ENCODE results near the gene DUSP16. TPM values are rescaled to one million over a fixed set of nuclear protein-coding genes. Genes with fewer than 3 reads are reported as not detected.

Gene DUSP16
- polyA plus RNA-seq, 2 of the 4 experiments (the other 2 are of a cell fraction), result 18.2 to 34.7 TPM

DNA sequence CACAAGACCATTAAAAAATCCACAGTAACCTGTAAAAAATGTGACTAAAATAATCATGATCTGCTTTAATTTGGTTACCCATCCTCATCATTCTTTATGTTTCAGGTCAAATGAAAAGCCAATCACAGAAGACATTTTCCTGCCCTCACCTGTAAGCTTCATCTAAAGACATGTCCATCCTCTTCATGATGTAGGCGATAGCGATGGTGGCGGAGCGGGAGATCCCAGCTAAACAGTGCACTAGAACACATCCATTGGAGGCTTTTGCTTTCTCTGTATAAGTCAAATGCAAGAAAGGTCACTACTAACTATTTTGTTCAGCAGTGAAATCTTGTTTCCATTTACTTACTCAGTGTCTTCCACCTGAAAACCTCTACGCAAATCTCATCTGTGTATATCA, 82.6 kb downstream of the DUSP16 start (continued):
- TF ChIP-seq NFE2L2 (conservative IDR thresholded peaks at IDR 0.05; ENCODE audit: low read length), result no peak
- no peak for TF ChIP-seq CEBPB (IDR thresholded peaks at IDR 0.05)
- no peak for TF ChIP-seq CBX8 (IDR thresholded peaks at IDR 0.05)

DNA sequence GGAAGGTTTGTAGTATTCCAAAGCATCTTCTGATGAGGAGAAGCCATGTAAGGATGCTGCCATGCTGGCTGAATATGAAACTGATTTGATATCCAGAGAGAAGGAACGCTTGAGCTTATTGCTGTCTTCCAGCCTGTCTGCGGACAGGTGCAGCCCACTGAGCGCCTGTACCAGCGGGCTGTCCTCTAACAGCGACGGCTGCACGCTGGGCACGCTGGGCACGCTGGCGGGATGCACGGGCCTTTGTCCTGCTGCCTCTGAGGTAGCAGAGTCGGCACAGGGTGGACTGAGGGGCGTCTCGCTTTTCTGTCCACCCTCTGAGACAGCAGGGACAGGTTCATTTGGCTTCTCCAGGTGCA, 85.2 kb downstream of the DUSP16 start:
- FAIRE-seq, result no peak

GRCh38 chr12:12476857-12477531, 85.7 kb downstream of the DUSP16 start:
- no peaks in the 10 kb centered on the region for H3K4me1 ChIP-seq
- no peak overlapping the region for H3K4me2 ChIP-seq
- H3K9me3 ChIP-seq, result no peaks in the 10 kb centered on the region
- TF ChIP-seq, protein P1, sequence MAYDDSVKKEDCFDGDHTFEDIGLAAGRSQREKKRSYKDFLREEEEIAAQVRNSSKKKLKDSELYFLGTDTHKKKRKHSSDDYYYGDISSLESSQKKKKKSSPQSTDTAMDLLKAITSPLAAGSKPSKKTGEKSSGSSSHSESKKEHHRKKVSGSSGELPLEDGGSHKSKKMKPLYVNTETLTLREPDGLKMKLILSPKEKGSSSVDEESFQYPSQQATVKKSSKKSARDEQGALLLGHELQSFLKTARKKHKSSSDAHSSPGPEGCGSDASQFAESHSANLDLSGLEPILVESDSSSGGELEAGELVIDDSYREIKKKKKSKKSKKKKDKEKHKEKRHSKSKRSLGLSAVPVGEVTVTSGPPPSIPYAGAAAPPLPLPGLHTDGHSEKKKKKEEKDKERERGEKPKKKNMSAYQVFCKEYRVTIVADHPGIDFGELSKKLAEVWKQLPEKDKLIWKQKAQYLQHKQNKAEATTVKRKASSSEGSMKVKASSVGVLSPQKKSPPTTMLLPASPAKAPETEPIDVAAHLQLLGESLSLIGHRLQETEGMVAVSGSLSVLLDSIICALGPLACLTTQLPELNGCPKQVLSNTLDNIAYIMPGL (CRISPR knock-in tag; IDR thresholded peaks at IDR 0.05; ENCODE audit: borderline replicate concordance), result no peak
- TF ChIP-seq FOXS1 (CRISPR knock-in tag; IDR thresholded peaks at IDR 0.05), result no peak
- TF ChIP-seq CHD2 (IDR thresholded peaks at IDR 0.05; ENCODE audit: low read length, partially characterized antibody), result no peak
- no peak for TF ChIP-seq RAD21 (conservative IDR thresholded peaks at IDR 0.05 in 1 of 2, IDR thresholded peaks at IDR 0.05 in 1 of 2)
- TF ChIP-seq, protein P2, sequence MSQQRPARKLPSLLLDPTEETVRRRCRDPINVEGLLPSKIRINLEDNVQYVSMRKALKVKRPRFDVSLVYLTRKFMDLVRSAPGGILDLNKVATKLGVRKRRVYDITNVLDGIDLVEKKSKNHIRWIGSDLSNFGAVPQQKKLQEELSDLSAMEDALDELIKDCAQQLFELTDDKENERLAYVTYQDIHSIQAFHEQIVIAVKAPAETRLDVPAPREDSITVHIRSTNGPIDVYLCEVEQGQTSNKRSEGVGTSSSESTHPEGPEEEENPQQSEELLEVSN (IDR thresholded peaks at IDR 0.05; ENCODE audit: borderline replicate concordance, low read depth), result no peak
- no peak for TF ChIP-seq TP53 (CRISPR knock-in tag; IDR thresholded peaks at IDR 0.05)
- TF ChIP-seq RNF2 (IDR thresholded peaks at IDR 0.05; ENCODE audit: borderline replicate concordance, low read depth), result no peak
- TF ChIP-seq, protein P3, sequence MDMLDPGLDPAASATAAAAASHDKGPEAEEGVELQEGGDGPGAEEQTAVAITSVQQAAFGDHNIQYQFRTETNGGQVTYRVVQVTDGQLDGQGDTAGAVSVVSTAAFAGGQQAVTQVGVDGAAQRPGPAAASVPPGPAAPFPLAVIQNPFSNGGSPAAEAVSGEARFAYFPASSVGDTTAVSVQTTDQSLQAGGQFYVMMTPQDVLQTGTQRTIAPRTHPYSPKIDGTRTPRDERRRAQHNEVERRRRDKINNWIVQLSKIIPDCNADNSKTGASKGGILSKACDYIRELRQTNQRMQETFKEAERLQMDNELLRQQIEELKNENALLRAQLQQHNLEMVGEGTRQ (IDR thresholded peaks at IDR 0.05), result no peak
- no peak for TF ChIP-seq SREBF2 (IDR thresholded peaks at IDR 0.05)
- TF ChIP-seq ZFP36 (IDR thresholded peaks at IDR 0.05; ENCODE audit: borderline replicate concordance, partially characterized antibody), result no peak
- TF ChIP-seq KDM5A (IDR thresholded peaks at IDR 0.05), result no peak
- TF ChIP-seq ZNF302 (CRISPR knock-in tag; IDR thresholded peaks at IDR 0.05), result no peak
- no peak for TF ChIP-seq RFX5 (IDR thresholded peaks at IDR 0.05)
- no peak for TF ChIP-seq CBX8 (IDR thresholded peaks at IDR 0.05)
- TF ChIP-seq KDM1A (IDR thresholded peaks at IDR 0.05; ENCODE audit: low read depth), result no peak
- TF ChIP-seq, protein P4, sequence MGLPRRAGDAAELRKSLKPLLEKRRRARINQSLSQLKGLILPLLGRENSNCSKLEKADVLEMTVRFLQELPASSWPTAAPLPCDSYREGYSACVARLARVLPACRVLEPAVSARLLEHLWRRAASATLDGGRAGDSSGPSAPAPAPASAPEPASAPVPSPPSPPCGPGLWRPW (IDR thresholded peaks at IDR 0.05), result no peak
- no peak for TF ChIP-seq HDAC2 (IDR thresholded peaks at IDR 0.05)
- TF ChIP-seq HOXB5 (CRISPR knock-in tag; IDR thresholded peaks at IDR 0.05), result no peak
- no peak for TF ChIP-seq MAZ (IDR thresholded peaks at IDR 0.05; ENCODE audit: borderline replicate concordance, low read depth, low read length)
- no peak for TF ChIP-seq CBX2 (IDR thresholded peaks at IDR 0.05; ENCODE audit: borderline replicate concordance, low read depth)
- POLR2A ChIA-PET, result interaction anchor here (1.4 kb wide), 1 partner anchor 10 kb away, joined by 3 read pairs; no protein-coding TSS in a partner anchor
- ATAC-seq, result no peak
- 92% methylated on average over 21 of the region's 21 CpGs for WGBS (ENCODE audit: missing lambda C conversion rate)
- no peak overlapping the region for H3K27ac ChIP-seq
- DNase-seq (ENCODE audit: low read depth in 1 of 2, low spot score in 1 of 2), result no peak
- CTCF ChIA-PET, result interaction anchor here (0.7 to 1.7 kb wide), 7 partner anchors 9 to 139 kb away, joined by 3 to 7 read pairs (median 4); no protein-coding TSS in a partner anchor
- no peak for FAIRE-seq
- no peak overlapping the region for H3K4me3 ChIP-seq

More for the DNA sequence above, 85.2 kb downstream of the DUSP16 start:
- no peak overlapping the region for H3K4me2 ChIP-seq
- H3K27ac ChIP-seq, result no peak overlapping the region
- H3K9me3 ChIP-seq, result no peaks in the 10 kb centered on the region
- DNase-seq (ENCODE audit: low read depth in 1 of 2, low spot score in 1 of 2), result no peak
- H3K4me1 ChIP-seq, result no peaks in the 10 kb centered on the region
- no peak for TF ChIP-seq KDM1A (IDR thresholded peaks at IDR 0.05; ENCODE audit: low read depth)
- TF ChIP-seq, protein P2 (IDR thresholded peaks at IDR 0.05; ENCODE audit: borderline replicate concordance, low read depth), result no peak
- TF ChIP-seq CBX2 (IDR thresholded peaks at IDR 0.05; ENCODE audit: borderline replicate concordance, low read depth), result no peak
- TF ChIP-seq HOXB5 (CRISPR knock-in tag; IDR thresholded peaks at IDR 0.05), result no peak
- TF ChIP-seq RNF2 (IDR thresholded peaks at IDR 0.05; ENCODE audit: borderline replicate concordance, low read depth), result no peak
- ChIA-PET CTCF (interaction anchor here (0.7 to 1.7 kb wide), 5 partner anchors 9 to 80 kb away, joined by 3 to 7 read pairs (median 4); no protein-coding TSS in a partner anchor), POLR2A (interaction anchor here (1.4 kb wide), 1 partner anchor 9 kb away, joined by 3 read pairs; no protein-coding TSS in a partner anchor)
- no peak for ATAC-seq
- WGBS (ENCODE audit: missing lambda C conversion rate), result 86% methylated on average over 12 of the region's 14 CpGs
- no peak overlapping the region for H3K4me3 ChIP-seq

Measured in A549 (cell line).